ENCODE data around the gene MEIS2.

MEIS2 gene

DNA sequence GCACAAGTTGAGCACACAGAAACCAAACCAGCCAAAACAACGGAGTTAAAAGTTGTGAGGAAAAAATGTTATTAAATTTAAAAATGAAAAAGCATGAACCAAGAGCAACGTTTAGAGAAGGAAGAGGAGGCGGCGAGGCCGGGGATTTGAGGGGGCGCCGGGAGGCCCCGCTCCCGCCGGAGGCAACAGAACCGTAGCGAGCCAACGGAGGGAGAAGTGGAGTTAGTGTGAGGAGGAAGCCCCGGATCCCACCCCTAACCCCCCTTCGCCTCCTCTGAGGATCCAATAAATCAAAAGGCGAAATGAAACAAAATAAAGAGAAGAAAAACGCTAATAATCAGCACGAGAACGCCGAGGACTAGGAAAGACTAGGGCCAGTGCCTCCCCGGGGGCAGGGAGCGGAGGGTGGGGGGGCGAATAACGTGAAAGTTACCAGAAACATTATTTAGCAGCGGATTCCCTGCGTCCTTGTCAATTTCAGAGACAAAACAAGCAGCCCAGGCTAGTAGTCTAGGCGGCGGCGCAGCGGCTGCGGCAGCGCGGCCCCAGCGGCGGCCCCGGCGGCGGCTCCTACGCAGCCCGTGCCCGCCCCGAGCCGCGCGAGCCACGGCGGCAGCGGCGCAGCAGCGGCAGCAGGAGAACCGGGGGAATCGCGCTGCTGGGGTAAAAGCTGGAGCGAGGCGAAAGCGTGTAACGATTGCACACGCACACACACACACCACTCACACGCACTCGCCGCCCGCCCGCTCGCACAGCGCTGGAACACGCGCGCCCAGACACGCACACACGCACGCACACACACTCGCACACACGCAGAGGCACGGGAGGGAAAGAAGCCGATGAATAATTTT lies 1.7 kb downstream of the MEIS2 start:
- Histone ChIP-seq H3K27ac (ENCODE audit: low read depth, low read length, severe bottlenecking) (peak overlapping the region; percentile 94), H3K4me3 (ENCODE audit: extremely low read depth, insufficient read depth, low read length, poor library complexity, severe bottlenecking) (peak overlapping the region; percentile 77), H3K4me1 (ENCODE audit: control insufficient read depth, insufficient read depth, low read length, poor library complexity, severe bottlenecking) (peaks cover 31% of the 10 kb centered on the region), H3K36me3 (ENCODE audit: control insufficient read depth, insufficient read depth, low read length) (peaks cover 13% of the 10 kb centered on the region), H3K9me3 (ENCODE audit: control insufficient read depth, low read length) (no peaks in the 10 kb centered on the region)
- 0% methylated on average over 33 to 46 of the region's 75 CpGs for WGBS, 2 experiments (ENCODE audit: insufficient coverage in 2 of 2)

DNA sequence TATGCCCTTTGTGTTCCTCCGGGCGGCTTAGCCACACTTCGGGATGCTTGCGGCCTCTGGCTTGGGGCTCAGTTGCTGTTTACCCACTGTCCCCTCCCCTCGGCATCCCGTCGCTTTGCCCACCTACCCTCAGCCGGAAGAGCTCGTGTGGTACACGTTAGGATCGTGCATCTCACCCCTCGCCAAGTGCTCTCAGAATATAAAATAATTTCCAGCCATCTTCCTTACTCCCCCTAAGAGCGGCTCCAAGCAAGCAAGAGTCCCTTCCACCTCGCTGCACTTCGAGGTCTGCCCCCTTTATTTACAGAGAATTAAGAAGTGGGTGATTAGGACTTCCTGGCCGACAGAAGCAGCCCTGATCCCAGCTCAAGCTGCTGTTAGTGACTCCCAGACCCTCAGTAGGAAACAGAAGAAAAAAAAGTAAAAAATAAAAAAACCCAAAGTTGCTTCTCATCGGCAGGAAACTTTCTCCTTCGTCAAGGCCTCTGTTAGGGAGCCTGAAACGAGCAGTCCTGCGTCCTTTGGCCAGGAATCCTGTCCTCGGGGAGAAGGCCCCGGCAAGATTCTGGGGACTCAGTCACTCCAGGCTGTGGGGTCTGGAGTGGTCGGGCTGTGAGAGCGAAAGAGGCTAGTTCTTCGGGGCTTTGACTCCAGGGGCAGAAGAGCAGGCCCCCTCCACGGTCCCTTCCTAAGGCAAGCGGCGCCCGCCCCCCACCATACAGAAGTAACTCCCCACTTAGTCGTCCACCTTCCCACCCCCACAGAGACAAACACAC lies 3.0 kb downstream of the MEIS2 start:
- peaks cover 26% of the 10 kb centered on the region for H3K36me3 ChIP-seq (ENCODE audit: control insufficient read depth, insufficient read depth, low read length)
- H3K9me3 ChIP-seq (ENCODE audit: control insufficient read depth, low read length): no peaks in the 10 kb centered on the region
- H3K4me1 ChIP-seq (ENCODE audit: control insufficient read depth, insufficient read depth, low read length, poor library complexity, severe bottlenecking): peaks cover 31% of the 10 kb centered on the region
- H3K4me3 ChIP-seq (ENCODE audit: extremely low read depth, insufficient read depth, low read length, poor library complexity, severe bottlenecking): peak overlapping the region; percentile 77
- WGBS, 2 experiments (ENCODE audit: insufficient coverage in 2 of 2): 1 to 2% methylated on average over 11 to 16 of the region's 30 CpGs
- H3K27ac ChIP-seq (ENCODE audit: low read depth, low read length, severe bottlenecking): peak overlapping the region; percentile 24

DNA sequence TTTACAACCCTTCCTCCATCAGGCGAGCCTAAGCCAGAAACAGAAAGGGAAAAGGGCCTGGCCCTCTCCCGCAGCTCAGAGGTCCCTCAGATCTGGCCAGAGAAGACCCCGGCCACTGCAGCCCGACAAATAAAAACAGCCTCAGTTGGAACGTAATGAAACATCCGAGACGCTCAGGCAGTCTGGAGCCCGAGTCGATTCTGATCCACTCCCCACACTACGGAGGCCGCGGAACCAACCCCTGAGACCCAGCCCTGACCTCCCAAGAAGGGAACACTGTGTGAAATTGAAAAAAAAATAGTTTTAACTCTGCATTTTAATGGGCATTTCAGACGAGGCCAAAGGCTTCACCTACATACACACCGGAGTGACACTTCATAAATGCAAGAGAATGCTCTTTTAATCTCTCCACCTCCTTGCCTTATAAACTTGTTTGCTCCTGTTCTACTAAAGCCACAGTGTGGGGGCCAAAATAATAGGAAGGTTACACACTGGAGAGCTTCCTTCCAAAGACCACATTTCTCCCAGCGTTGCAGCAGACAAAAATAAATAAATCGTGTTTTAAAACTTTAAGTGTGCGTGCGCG lies 3.7 kb downstream of the MEIS2 start:
- H3K4me1 ChIP-seq (ENCODE audit: control insufficient read depth, insufficient read depth, low read length, poor library complexity, severe bottlenecking): peaks cover 31% of the 10 kb centered on the region
- peaks cover 33% of the 10 kb centered on the region for H3K36me3 ChIP-seq (ENCODE audit: control insufficient read depth, insufficient read depth, low read length)
- WGBS, 2 experiments (ENCODE audit: insufficient coverage in 2 of 2): 0% methylated on average over 11 to 12 of the region's 19 CpGs
- peak overlapping the region; percentile 77 for H3K4me3 ChIP-seq (ENCODE audit: extremely low read depth, insufficient read depth, low read length, poor library complexity, severe bottlenecking)
- H3K27ac ChIP-seq (ENCODE audit: low read depth, low read length, severe bottlenecking): peak overlapping the region; percentile 60
- H3K9me3 ChIP-seq (ENCODE audit: control insufficient read depth, low read length): no peaks in the 10 kb centered on the region

DNA sequence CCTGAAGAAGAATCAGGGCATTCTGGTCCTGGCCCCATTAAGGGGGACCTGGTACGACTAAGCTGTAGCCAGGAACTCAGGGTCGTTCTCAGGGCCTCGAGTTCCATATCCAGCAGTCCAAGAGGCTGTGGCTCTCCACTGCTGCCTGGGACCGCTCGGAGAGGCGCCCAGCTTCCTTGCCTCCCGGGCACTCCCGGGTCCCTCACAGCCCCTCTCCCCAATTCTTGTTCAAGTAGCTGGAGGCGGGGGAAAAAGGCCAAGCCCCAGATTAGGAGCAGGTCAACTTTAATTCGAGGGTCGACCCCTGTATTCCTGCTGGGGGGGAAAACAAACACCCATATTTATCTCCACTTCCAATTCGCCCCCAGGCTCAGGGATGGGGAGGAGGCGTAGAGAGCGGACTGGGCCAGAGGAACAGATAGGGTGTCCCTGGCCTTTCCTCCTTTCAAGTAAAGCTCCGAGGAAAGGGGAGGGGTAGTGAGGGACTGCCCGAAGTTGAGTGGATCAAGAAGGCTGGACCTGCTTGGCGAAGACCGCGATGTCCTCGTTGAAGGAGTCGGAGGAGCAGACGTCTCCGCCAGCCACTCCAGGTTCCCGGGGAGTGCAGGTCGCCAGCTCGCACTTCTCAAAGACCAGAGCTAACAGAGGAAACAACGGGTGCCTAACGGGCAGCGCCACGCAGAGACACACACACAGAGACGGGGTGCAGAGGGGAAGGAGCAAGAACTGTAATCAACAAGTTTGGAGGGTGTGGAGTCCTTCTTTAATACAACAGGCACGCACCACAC lies 4.4 kb downstream of the MEIS2 start:
- Histone ChIP-seq H3K27ac (ENCODE audit: low read depth, low read length, severe bottlenecking) (peak overlapping the region; percentile 60), H3K4me3 (ENCODE audit: extremely low read depth, insufficient read depth, low read length, poor library complexity, severe bottlenecking) (peak overlapping the region; percentile 77), H3K9me3 (ENCODE audit: control insufficient read depth, low read length) (no peaks in the 10 kb centered on the region), H3K4me1 (ENCODE audit: control insufficient read depth, insufficient read depth, low read length, poor library complexity, severe bottlenecking) (peaks cover 31% of the 10 kb centered on the region), H3K36me3 (ENCODE audit: control insufficient read depth, insufficient read depth, low read length) (peaks cover 38% of the 10 kb centered on the region)
- WGBS, 2 experiments (ENCODE audit: insufficient coverage in 2 of 2): 4 to 5% methylated on average over 15 to 17 of the region's 32 CpGs

DNA sequence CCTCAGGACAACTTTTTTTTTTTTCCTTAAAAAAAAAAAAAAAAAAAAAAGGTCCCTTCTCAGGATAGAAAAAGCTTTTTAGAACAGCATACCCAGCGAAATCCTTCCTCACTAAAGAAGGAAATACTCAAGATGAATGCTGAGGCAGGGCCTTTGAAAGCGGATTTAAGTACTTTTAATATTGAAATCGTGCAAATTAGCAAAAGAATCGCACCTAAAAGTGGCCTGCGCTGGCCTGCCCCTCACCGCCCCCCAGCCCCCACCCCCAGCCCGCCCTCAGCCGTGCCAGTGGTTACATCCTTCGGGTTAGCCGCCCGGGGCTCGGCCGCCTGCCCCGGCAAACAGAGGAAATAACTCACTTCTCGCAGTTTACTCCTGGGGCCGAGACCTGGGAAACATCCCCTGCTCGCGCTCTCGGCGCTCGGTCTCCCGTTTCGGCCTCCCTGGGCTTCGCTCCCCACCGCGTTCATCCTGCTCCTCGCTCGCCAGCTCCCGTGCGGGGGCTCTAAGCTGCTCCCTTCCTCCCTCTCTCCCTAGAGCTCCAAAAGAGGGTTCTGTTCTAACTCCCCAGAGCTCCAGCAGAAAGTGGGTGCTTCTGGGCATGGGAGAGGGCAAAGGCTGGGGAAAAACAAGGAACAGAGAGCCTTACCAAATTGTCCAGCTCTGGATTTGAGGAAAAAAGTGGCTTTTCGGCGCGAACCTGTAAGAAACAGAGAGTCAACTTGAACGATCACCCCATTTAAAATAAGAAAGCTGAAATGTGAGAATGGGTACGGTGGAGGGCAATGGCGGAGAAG lies 5.2 kb downstream of the MEIS2 start:
- Histone ChIP-seq H3K27ac (ENCODE audit: low read depth, low read length, severe bottlenecking) (peak overlapping the region; percentile 63), H3K36me3 (ENCODE audit: control insufficient read depth, insufficient read depth, low read length) (peaks cover 44% of the 10 kb centered on the region), H3K4me1 (ENCODE audit: control insufficient read depth, insufficient read depth, low read length, poor library complexity, severe bottlenecking) (peaks cover 31% of the 10 kb centered on the region), H3K4me3 (ENCODE audit: extremely low read depth, insufficient read depth, low read length, poor library complexity, severe bottlenecking) (peak overlapping the region; percentile 77), H3K9me3 (ENCODE audit: control insufficient read depth, low read length) (no peaks in the 10 kb centered on the region)
- 1 to 3% methylated on average over 14 to 22 of the region's 36 CpGs for WGBS, 2 experiments (ENCODE audit: insufficient coverage in 2 of 2)

DNA sequence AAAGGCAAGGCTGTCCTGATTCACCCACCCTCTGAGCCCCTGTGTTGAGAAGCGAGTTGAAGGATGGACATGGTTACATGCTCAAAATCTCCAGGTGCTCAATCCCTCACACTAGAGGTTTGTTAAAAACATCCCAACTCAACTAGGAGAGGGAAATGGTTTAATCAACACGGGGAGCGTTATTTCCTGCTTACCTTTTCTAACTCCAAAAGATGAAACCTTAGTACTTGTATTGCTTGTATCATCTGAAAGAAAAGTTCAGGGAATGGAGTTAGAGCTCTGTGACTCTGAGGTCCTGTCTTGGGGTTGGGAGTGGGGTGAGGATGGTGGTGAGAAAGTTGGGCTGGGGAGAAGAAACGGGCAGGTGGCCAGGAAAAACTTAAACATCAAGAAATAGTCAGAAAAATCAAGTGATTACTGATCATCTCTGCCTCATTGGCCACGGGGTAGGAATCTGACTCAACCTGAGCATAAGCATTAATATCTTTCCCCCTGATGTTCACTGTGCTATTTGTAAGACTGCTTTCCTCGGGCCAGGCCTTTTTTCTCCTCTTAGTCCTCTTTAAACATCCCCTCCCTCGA lies 5.9 kb downstream of the MEIS2 start:
- H3K4me3 ChIP-seq (ENCODE audit: extremely low read depth, insufficient read depth, low read length, poor library complexity, severe bottlenecking): peak overlapping the region; percentile 7
- H3K9me3 ChIP-seq (ENCODE audit: control insufficient read depth, low read length): no peaks in the 10 kb centered on the region
- H3K4me1 ChIP-seq (ENCODE audit: control insufficient read depth, insufficient read depth, low read length, poor library complexity, severe bottlenecking): peaks cover 31% of the 10 kb centered on the region
- 7 to 24% methylated on average over 2 to 3 of the region's 7 CpGs for WGBS, 2 experiments (ENCODE audit: insufficient coverage in 2 of 2)
- H3K27ac ChIP-seq (ENCODE audit: low read depth, low read length, severe bottlenecking): peak overlapping the region; percentile 63
- peaks cover 44% of the 10 kb centered on the region for H3K36me3 ChIP-seq (ENCODE audit: control insufficient read depth, insufficient read depth, low read length)

DNA sequence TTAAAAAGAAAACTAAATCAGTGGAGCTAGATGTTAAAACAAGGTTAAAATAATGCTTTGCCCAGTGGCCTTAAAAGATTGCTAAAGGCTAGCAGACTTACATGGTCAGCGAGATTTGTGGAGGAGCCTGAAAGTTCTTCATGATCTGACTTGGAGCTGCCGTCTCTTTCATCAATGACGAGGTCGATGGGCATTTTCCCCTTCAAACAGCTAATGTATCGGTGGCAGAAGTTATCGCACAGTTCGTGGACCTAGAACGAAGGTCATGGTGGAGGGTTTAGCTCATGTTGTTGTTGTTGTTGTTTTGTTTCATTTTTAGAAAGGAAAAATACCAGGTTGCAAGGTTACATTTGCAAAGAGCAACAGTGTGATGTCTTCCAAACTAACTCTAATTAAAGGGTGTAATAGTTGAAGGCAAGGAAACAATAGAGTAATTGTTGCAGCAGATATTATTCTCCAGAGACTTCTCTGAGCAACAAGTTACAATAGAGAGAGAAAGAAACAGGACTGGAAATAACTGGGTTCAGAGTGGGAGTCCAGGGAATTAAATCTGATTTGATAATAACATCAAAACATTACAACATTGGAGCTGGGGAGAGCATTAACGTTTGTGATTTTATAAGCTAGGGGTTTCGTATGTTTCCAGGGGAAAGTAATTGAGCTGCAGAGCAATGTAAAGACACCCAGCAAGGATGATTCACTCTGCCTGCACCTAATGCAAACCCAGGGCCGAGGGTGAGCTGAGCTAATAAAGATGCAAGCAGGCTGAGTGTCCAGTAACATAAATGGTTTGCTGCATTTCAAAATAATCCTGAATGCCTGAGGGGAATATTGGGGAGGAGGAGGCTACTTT lies 6.6 kb downstream of the MEIS2 start:
- peaks cover 50% of the 10 kb centered on the region for H3K36me3 ChIP-seq (ENCODE audit: control insufficient read depth, insufficient read depth, low read length)
- WGBS, 2 experiments (ENCODE audit: insufficient coverage in 2 of 2): 69 to 72% methylated on average over 9 of the region's 11 CpGs
- no peak overlapping the region for H3K4me3 ChIP-seq (ENCODE audit: extremely low read depth, insufficient read depth, low read length, poor library complexity, severe bottlenecking)
- peaks cover 31% of the 10 kb centered on the region for H3K4me1 ChIP-seq (ENCODE audit: control insufficient read depth, insufficient read depth, low read length, poor library complexity, severe bottlenecking)
- peak overlapping the region; percentile 63 for H3K27ac ChIP-seq (ENCODE audit: low read depth, low read length, severe bottlenecking)
- H3K9me3 ChIP-seq (ENCODE audit: control insufficient read depth, low read length): no peaks in the 10 kb centered on the region

DNA sequence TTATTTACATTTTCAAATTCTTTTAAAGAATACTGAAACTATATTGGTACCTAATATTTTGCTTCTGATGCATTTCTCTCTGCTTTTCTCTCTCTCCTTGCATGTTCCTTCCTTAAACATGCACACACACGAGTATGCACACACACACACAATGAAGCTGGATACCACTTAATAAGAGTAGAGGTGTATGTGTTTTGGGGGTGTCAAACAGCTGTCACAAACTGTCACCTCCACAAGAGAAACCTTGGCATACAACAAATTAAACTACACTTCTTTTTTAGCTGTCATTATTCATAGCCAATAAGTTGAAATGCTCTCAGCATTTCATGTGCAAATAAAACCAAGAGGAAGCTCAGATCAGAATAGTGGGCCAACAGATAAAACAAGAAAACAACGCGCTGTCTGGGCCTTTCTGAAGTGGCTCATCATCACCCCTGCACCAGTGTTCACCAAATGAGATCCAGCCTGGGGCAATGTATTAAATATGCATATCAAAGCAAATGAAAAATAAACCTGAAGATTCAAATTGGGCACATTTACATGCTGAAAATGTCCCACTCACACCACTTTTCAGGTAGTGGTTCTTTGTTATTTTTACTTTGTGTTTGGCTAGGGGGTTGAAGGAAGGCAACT lies 9.7 kb downstream of the MEIS2 start:
- Histone ChIP-seq H3K4me3 (ENCODE audit: extremely low read depth, insufficient read depth, low read length, poor library complexity, severe bottlenecking) (no peak overlapping the region), H3K36me3 (ENCODE audit: control insufficient read depth, insufficient read depth, low read length) (peaks cover 66% of the 10 kb centered on the region), H3K27ac (ENCODE audit: low read depth, low read length, severe bottlenecking) (no peak overlapping the region), H3K9me3 (ENCODE audit: control insufficient read depth, low read length) (no peaks in the 10 kb centered on the region), H3K4me1 (ENCODE audit: control insufficient read depth, insufficient read depth, low read length, poor library complexity, severe bottlenecking) (peaks cover 11% of the 10 kb centered on the region)
- 41% methylated on average over 2 of the region's 3 CpGs; no CpG with 5 or more reads in 1 of the 2 experiments for WGBS, 2 experiments (ENCODE audit: insufficient coverage in 2 of 2)

Data from mesodermal cell (in vitro differentiated cells).